CD8-positive, alpha-beta memory T cell (primary cell): Measurements from ENCODE around the gene CCDC172. TPM values are rescaled to one million over a fixed set of nuclear protein-coding genes. Genes with fewer than 3 reads are reported as not detected.

Experiments used
- CTCF ChIA-PET: fragments of 350-600 bp; sonication (Branson Sonifier 250); formaldehyde crosslinking; loops from one replicate; lab custom pipeline; 2021; ENCODE audit warnings: antibody characterized with exemption; lab: Charles Lee
- POLR2A ChIA-PET: fragments of 350-600 bp; sonication (Branson Sonifier 250); formaldehyde crosslinking; loops from one replicate; lab custom pipeline; 2021; ENCODE audit warnings: antibody characterized with exemption; lab: Charles Lee
- DNase-seq, 5 donors: peaks; one replicate each; pipeline versions ENCODE4 v3.0.0 to v3.0.0-alpha.2; 2020 to 2022; ENCODE audit warnings: mixed read lengths in 1 of 5
- H3K27ac ChIP-seq: one replicate; pipeline ENCODE4 v1.7.0; 2013; ENCODE audit warnings: low read depth, mild to moderate bottlenecking, low read length, moderate library complexity
- H3K27me3 ChIP-seq: 2 replicates; pipeline ENCODE4 v1.7.0; 2013; ENCODE audit warnings: low read length, mild to moderate bottlenecking; ENCODE audit not compliant: insufficient read depth, poor library complexity, severe bottlenecking
- H3K36me3 ChIP-seq: 2 replicates; pipeline ENCODE4 v1.7.0; 2013; ENCODE audit warnings: mild to moderate bottlenecking, low read length, moderate library complexity; ENCODE audit not compliant: insufficient read depth
- H3K4me1 ChIP-seq: 2 replicates; pipeline ENCODE4 v1.7.0; 2013; ENCODE audit warnings: mild to moderate bottlenecking, low read length, moderate library complexity; ENCODE audit not compliant: insufficient read depth
- H3K4me3 ChIP-seq: 2 replicates; pipeline ENCODE4 v1.7.0; 2013; ENCODE audit warnings: mild to moderate bottlenecking, low read length
- H3K9me3 ChIP-seq: 2 replicates; pipeline ENCODE4 v1.7.0; 2013; ENCODE audit warnings: mild to moderate bottlenecking, low read length
- H3K27ac Mint-ChIP-seq, 8 donors: one replicate each; pipeline ENCODE4 v1.8.0; 2020 to 2021; ENCODE audit warnings: mixed read lengths in 8 of 8, mild to moderate bottlenecking in 6 of 8, inconsistent platforms in 3 of 8, moderate library complexity in 3 of 8
- H3K27me3 Mint-ChIP-seq, 2 donors: one replicate each; pipeline ENCODE4 v1.8.0; 2020 to 2021; ENCODE audit warnings: mixed read lengths in 2 of 2, mild to moderate bottlenecking in 1 of 2, moderate library complexity in 1 of 2
- H3K36me3 Mint-ChIP-seq, 3 donors: one replicate each; pipeline ENCODE4 v1.8.0; 2020 to 2021; ENCODE audit warnings: mixed read lengths in 3 of 3, inconsistent platforms in 1 of 3, mild to moderate bottlenecking in 1 of 3
- H3K4me1 Mint-ChIP-seq, 3 donors: one replicate each; pipeline ENCODE4 v1.8.0; 2020 to 2021; ENCODE audit warnings: mixed read lengths in 3 of 3, inconsistent platforms in 1 of 3, mild to moderate bottlenecking in 1 of 3
- H3K4me3 Mint-ChIP-seq, 7 donors: one replicate each; pipeline ENCODE4 v1.8.0; 2020 to 2021; ENCODE audit warnings: mixed read lengths in 7 of 7, mild to moderate bottlenecking in 6 of 7, moderate library complexity in 4 of 7, inconsistent platforms in 2 of 7
- H3K9me3 Mint-ChIP-seq, 5 donors: one replicate each; pipeline ENCODE4 v1.8.0; 2020 to 2022; ENCODE audit warnings: mixed read lengths in 5 of 5, mild to moderate bottlenecking in 3 of 5, moderate library complexity in 2 of 5, inconsistent platforms in 1 of 5
- polyA plus RNA-seq: library from polyadenylated mRNA; unstranded; fragments of 300-500 nt; fragmentation: Illumina TruSeq; gene quantifications from one replicate; pipeline ENCODE4 v1.2.3, GENCODE V29; 2021
- total RNA-seq, 2 experiments: library from RNA; stranded (reverse); gene quantifications; one replicate each; pipeline ENCODE4 v1.2.3, GENCODE V29; 2021

Gene CCDC172
- total and polyA plus RNA-seq, 3 experiments from 2014 or later = not detected

DNA sequence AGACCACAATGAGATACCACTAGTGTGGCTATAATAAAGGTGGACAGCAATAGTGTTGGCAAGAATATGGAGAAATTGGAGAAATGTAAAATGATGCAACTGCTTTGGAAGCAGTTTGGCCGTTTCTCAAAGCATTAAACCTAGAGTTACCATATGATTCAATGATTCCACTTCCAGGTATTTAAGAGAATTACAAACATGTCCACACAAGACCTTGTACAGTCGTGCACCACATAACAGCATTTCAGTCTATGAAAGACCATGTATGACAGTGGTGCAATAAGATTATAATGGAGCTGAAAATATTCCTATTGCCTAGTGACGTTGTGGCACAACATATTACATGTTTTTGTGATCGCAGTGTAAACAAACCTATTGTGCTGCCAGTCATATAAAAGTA, 29.6 kb downstream of the CCDC172 start:
- DNase-seq = no peak
- H3K4me3 ChIP-seq = no peak overlapping the region
- H3K9me3 Mint-ChIP-seq = peaks cover 0 to 20% (median 6%) of the 10 kb centered on the region in 5 donors
- H3K27me3 Mint-ChIP-seq = peaks cover 0 to 1% of the 10 kb centered on the region in 2 donors
- H3K27ac ChIP-seq = no peak overlapping the region
- no peaks in the 10 kb centered on the region for H3K27me3 ChIP-seq
- H3K4me3 Mint-ChIP-seq = no peak overlapping the region
- H3K4me1 Mint-ChIP-seq = no peaks in the 10 kb centered on the region
- ChIA-PET POLR2A (no interaction called here), CTCF (no interaction called here)
- no peaks in the 10 kb centered on the region for H3K36me3 Mint-ChIP-seq
- H3K36me3 ChIP-seq = no peaks in the 10 kb centered on the region
- H3K4me1 ChIP-seq = no peaks in the 10 kb centered on the region
- no peak overlapping the region for H3K27ac Mint-ChIP-seq
- no peaks in the 10 kb centered on the region for H3K9me3 ChIP-seq

DNA sequence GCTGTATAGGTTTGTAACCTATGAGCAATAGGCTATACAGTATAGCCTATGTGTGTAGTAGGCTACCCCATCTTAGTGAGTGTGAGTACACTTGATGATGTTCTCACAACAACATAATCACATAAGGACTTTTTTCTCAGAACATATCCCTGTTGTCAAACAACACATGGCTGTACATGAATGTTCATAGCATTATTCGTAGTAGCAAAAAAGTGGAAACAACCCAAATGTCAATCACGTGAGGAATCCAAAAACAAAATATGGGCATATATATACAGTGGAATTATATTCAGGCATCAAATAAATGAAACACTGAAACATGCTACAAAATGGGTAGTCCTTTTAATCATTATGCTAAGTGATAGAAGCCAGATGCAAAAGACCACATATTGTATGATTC, 31.1 kb downstream of the CCDC172 start:
- ChIA-PET POLR2A (no interaction called here), CTCF (no interaction called here)
- Histone ChIP-seq H3K36me3 (no peaks in the 10 kb centered on the region), H3K4me3 (no peak overlapping the region), H3K27ac (no peak overlapping the region), H3K4me1 (no peaks in the 10 kb centered on the region), H3K27me3 (no peaks in the 10 kb centered on the region), H3K9me3 (no peaks in the 10 kb centered on the region)
- Mint-ChIP-seq H3K27me3 (peaks cover 0 to 1% of the 10 kb centered on the region in 2 donors), H3K4me1 (no peaks in the 10 kb centered on the region), H3K36me3 (no peaks in the 10 kb centered on the region), H3K27ac (no peak overlapping the region), H3K9me3 (peaks cover 0 to 16% (median 6%) of the 10 kb centered on the region in 5 donors), H3K4me3 (no peak overlapping the region)
- DNase-seq = no peak

DNA sequence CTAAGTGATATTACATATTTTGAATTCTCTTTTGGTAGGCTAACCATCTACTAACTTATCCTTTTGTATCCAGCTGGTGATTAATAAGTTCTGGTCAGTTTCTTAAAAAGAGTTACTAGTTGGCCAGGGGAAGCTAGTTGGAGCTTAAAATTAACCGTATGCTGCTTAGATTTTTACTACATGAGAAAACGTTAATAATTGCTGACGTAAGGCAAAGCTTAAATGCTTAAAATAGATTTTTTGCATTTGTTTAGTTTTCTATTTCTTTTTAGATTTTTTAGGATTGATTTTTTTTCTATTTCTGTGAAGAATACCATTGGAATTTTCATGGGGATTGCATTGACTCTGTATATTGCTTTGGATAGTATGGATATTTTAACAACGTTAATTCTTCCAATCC, 32.6 kb downstream of the CCDC172 start:
- no peak overlapping the region for H3K4me3 Mint-ChIP-seq
- Histone ChIP-seq H3K4me3 (no peak overlapping the region), H3K36me3 (no peaks in the 10 kb centered on the region), H3K27me3 (no peaks in the 10 kb centered on the region), H3K4me1 (no peaks in the 10 kb centered on the region), H3K9me3 (no peaks in the 10 kb centered on the region), H3K27ac (no peak overlapping the region)
- peaks cover 0 to 16% (median 4%) of the 10 kb centered on the region in 5 donors for H3K9me3 Mint-ChIP-seq
- no peaks in the 10 kb centered on the region for H3K36me3 Mint-ChIP-seq
- H3K27ac Mint-ChIP-seq = no peak overlapping the region
- DNase-seq = no peak
- H3K4me1 Mint-ChIP-seq = no peaks in the 10 kb centered on the region
- POLR2A ChIA-PET = no interaction called here
- peaks cover 0 to 1% of the 10 kb centered on the region in 2 donors for H3K27me3 Mint-ChIP-seq
- CTCF ChIA-PET = no interaction called here

DNA sequence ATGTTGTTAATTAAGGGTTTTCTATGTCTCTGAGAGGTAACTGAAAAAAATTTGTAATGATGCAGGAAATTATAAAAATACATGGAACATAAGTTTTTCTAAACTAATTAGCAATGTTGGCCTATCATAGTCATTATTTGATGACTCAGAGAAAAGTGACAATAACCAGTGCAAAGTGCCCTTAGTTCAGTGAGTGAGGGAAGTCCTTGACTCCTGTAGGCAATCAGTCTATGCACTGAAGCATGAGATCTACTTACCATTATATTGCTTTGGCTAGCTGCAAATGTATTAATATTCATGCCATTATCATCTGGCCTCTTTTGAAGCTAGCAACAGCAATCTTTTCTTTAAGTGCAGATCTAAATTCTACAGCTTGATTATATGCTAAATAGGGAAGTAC, 40.6 kb downstream of the CCDC172 start:
- Histone ChIP-seq H3K27me3 (no peaks in the 10 kb centered on the region), H3K27ac (no peak overlapping the region), H3K9me3 (no peaks in the 10 kb centered on the region), H3K4me3 (no peak overlapping the region), H3K4me1 (no peaks in the 10 kb centered on the region), H3K36me3 (no peaks in the 10 kb centered on the region)
- H3K4me3 Mint-ChIP-seq = no peak overlapping the region
- ChIA-PET POLR2A (no interaction called here), CTCF (no interaction called here)
- H3K27ac Mint-ChIP-seq = no peak overlapping the region
- no peaks in the 10 kb centered on the region for H3K36me3 Mint-ChIP-seq
- no peaks in the 10 kb centered on the region for H3K4me1 Mint-ChIP-seq
- H3K9me3 Mint-ChIP-seq = no peaks in the 10 kb centered on the region
- no peaks in the 10 kb centered on the region for H3K27me3 Mint-ChIP-seq
- no peak for DNase-seq

DNA sequence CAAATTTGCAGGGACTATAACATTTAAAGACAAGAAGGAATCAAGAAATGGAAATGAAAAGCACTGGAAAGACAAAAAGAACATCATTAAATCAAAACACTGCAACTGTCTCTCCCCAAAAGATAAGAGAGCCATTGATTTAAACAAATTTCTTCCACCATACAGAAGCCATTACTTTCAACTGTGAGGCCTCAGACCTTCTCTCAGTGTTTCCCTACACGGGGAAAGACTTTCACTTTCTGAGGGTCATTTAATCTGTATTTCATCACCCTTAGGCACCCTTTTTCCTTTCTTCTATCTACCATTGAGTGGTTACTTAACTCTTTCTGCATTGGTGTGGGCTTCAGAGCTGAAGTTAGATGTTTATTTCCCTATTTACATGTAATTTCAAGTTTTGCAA, 47.5 kb downstream of the CCDC172 start:
- Histone ChIP-seq H3K4me1 (no peaks in the 10 kb centered on the region), H3K27ac (no peak overlapping the region), H3K36me3 (no peaks in the 10 kb centered on the region), H3K9me3 (no peaks in the 10 kb centered on the region), H3K4me3 (no peak overlapping the region), H3K27me3 (no peaks in the 10 kb centered on the region)
- no peaks in the 10 kb centered on the region for H3K36me3 Mint-ChIP-seq
- no peak for DNase-seq
- ChIA-PET CTCF (no interaction called here), POLR2A (no interaction called here)
- no peak overlapping the region for H3K4me3 Mint-ChIP-seq
- no peaks in the 10 kb centered on the region for H3K4me1 Mint-ChIP-seq
- H3K9me3 Mint-ChIP-seq = peaks cover 0 to 2% (median 0%) of the 10 kb centered on the region in 5 donors
- H3K27ac Mint-ChIP-seq = no peak overlapping the region
- H3K27me3 Mint-ChIP-seq = peaks cover 1 to 5% of the 10 kb centered on the region in 2 donors

DNA sequence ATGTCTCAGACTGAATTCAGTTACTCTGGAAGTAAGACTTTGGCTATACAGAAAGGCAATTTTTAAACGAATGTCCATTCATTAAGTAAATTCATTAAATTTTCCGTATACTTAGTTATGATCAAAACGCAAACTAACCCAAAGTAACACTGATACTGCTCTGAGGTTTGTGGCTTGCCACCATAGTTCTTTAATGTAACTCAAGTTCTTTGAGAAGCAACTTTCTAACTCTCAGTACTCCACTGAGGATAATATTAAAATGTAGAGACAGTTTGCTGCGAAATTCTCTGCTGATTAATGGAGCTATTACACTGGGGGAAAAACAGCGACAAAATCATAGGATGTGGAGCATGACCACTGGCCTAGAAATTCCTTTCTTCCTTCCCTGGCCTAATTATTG, 58.0 kb downstream of the CCDC172 start:
- DNase-seq = no peak
- CTCF ChIA-PET = no interaction called here
- H3K4me1 Mint-ChIP-seq = no peaks in the 10 kb centered on the region
- no peaks in the 10 kb centered on the region for H3K9me3 Mint-ChIP-seq
- no peaks in the 10 kb centered on the region for H3K4me1 ChIP-seq
- H3K27ac ChIP-seq = no peak overlapping the region
- no peaks in the 10 kb centered on the region for H3K36me3 ChIP-seq
- no peaks in the 10 kb centered on the region for H3K36me3 Mint-ChIP-seq
- H3K9me3 ChIP-seq = no peaks in the 10 kb centered on the region
- no peaks in the 10 kb centered on the region for H3K27me3 ChIP-seq
- peaks cover 0 to 2% of the 10 kb centered on the region in 2 donors for H3K27me3 Mint-ChIP-seq
- no peak overlapping the region for H3K27ac Mint-ChIP-seq
- no peak overlapping the region for H3K4me3 ChIP-seq
- H3K4me3 Mint-ChIP-seq = no peak overlapping the region
- POLR2A ChIA-PET = no interaction called here

DNA sequence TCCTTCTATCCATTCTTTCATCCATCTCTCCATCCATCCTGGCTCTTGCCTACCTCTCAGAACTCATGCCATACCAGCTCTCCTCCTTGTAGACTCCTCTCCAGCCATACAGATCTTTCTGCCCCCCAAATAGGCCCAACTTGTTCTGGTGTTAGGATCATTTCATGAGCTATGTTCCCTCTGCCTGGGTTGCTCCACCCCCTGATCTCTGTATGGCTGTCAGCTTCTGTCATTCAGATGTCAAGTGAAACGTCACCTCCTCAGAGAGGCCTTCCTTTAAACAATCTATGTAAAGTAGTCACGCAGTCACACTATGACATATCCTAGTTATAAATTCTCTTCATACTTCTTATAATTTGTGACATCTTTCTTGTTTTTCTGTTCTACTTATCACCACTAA, 61.1 kb downstream of the CCDC172 start:
- H3K36me3 Mint-ChIP-seq = no peaks in the 10 kb centered on the region
- no peak for DNase-seq
- no peaks in the 10 kb centered on the region for H3K9me3 ChIP-seq
- ChIA-PET POLR2A (no interaction called here), CTCF (no interaction called here)
- no peaks in the 10 kb centered on the region for H3K9me3 Mint-ChIP-seq
- no peak overlapping the region for H3K4me3 ChIP-seq
- no peaks in the 10 kb centered on the region for H3K4me1 ChIP-seq
- no peaks in the 10 kb centered on the region for H3K27me3 ChIP-seq
- H3K27me3 Mint-ChIP-seq = no peaks in the 10 kb centered on the region
- H3K4me3 Mint-ChIP-seq = no peak overlapping the region
- H3K4me1 Mint-ChIP-seq = no peaks in the 10 kb centered on the region
- H3K27ac ChIP-seq = no peak overlapping the region
- H3K27ac Mint-ChIP-seq = peak overlapping the region in 1 of 8 donors; percentile 11
- H3K36me3 ChIP-seq = no peaks in the 10 kb centered on the region

DNA sequence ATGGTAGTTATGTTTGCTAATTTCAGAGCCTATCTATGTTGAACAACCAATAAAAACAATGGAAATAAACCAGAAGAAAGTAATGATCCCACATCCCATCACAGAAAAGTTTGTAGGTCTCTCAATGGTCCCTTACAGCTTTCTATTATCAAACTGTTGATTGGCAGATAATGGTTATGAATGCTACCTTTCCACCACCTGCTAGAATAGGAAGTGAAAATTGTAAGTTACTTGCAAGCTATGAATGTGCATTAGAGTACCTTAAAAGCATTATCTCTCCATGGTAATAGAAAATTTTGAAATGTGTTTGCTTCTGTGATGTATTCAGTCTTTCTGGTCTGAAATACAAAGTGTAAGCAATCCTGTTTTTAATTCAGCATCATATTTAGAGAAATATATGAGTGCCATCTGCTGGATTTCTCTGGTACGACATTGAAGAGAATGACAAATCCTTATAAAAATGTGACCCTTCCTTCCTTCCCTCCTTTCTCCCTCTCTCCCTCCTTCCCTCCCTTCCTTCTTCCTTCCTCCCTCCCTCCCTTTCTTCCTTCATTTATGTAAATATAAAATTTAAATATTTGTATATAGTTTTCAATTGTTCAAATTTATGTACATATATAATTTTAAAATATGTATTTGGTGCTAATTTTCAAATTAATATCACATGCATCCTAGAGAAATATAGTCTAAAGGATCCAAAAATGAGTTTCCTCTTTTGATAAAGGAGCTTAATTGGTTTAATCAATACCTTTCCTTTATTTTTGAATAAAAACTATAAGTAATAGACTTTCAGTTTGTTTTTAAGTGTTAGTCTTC, 62.0 kb downstream of the CCDC172 start:
- ChIA-PET POLR2A (no interaction called here), CTCF (no interaction called here)
- H3K9me3 Mint-ChIP-seq = no peaks in the 10 kb centered on the region

More for the DNA sequence above, 62.0 kb downstream of the CCDC172 start:
- Mint-ChIP-seq H3K36me3 (no peaks in the 10 kb centered on the region), H3K4me3 (no peak overlapping the region), H3K4me1 (no peaks in the 10 kb centered on the region), H3K27me3 (no peaks in the 10 kb centered on the region), H3K27ac (no peak overlapping the region)
- no peak overlapping the region for H3K4me3 ChIP-seq
- no peaks in the 10 kb centered on the region for H3K27me3 ChIP-seq
- peak in 1 of 5 donors; percentile 10 for DNase-seq
- H3K9me3 ChIP-seq = no peaks in the 10 kb centered on the region
- H3K36me3 ChIP-seq = no peaks in the 10 kb centered on the region
- no peak overlapping the region for H3K27ac ChIP-seq
- H3K4me1 ChIP-seq = no peaks in the 10 kb centered on the region
